ENCODE results near the gene RAD18.

The RAD18 gene, protein sequence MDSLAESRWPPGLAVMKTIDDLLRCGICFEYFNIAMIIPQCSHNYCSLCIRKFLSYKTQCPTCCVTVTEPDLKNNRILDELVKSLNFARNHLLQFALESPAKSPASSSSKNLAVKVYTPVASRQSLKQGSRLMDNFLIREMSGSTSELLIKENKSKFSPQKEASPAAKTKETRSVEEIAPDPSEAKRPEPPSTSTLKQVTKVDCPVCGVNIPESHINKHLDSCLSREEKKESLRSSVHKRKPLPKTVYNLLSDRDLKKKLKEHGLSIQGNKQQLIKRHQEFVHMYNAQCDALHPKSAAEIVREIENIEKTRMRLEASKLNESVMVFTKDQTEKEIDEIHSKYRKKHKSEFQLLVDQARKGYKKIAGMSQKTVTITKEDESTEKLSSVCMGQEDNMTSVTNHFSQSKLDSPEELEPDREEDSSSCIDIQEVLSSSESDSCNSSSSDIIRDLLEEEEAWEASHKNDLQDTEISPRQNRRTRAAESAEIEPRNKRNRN

GRCh38 chr3:8963137-8963853 is at the start of gene RAD18:
Gene RAD18, minus strand, starts transcription at chr3:8963472. Its CDS starts 87 bp downstream, at chr3:8963385.
- peak; percentile 92 for DNase-seq (ENCODE audit: low read depth)

- DNase-seq (ENCODE audit: low read depth), result no peak
Measured at GRCh38 chr3:9012521-9012920, 49.2 kb upstream of the RAD18 start.

- DNase-seq (ENCODE audit: low read depth), result no peak
Measured at GRCh38 chr3:9009976-9010545, 46.8 kb upstream of the RAD18 start.

GRCh38 chr3:9008550-9009255 is 45.4 kb upstream of the RAD18 start:
- peak; percentile 22 for DNase-seq (ENCODE audit: low read depth)

- no peak for DNase-seq (ENCODE audit: low read depth)
Measured at GRCh38 chr3:9007928-9008327, 44.7 kb upstream of the RAD18 start.

GRCh38 chr3:9007213-9007612 is 43.9 kb upstream of the RAD18 start:
- no peak for DNase-seq (ENCODE audit: low read depth)

- DNase-seq (ENCODE audit: low read depth), result no peak
Measured at GRCh38 chr3:9000041-9000440, 36.8 kb upstream of the RAD18 start.

DNA sequence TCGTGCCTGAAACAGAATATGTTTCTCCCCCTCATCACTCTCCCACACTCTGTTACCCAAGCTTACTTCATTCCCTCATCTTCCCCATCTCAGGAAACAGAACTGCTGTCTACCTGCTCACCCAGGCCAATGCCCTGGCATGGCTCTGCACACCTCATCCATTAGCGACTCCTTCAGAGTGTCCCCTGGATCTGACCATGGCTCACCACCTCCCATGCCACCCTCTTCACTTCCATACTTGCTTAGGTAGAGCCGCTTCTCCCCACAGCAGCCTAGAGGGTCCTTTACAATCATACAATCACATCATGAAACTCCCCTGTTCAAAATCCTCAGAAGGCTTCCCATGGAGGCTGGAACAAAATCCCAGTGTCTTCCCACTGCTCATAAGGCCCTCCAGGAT is 33.9 kb upstream of the RAD18 start:
- DNase-seq (ENCODE audit: low read depth), result no peak

DNA sequence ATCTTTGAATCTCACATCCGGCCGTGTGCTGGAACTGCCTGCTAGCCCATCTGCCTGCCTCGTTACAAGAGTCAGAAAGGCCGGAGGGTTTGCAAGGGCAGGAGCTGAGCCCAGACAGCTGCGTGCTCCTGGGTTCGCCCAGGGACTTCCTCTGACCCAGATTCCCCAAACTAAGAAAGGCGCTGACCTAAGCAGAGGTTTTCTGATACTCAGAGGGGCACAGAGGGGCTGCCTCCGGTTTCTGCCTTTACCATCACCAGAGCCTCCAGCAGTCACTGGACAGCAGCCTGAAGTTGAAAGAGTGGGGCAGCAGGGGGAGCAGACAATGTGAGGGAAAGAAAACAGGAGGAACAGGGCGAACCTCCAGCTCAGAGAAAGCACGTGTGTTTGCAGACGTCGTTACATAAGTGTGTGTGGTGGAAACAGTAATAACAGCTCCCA is 33.4 kb upstream of the RAD18 start:
- DNase-seq (ENCODE audit: low read depth), result peak; percentile 45

- DNase-seq (ENCODE audit: low read depth), result no peak
Measured at GRCh38 chr3:8996216-8996615, 32.9 kb upstream of the RAD18 start.

DNA sequence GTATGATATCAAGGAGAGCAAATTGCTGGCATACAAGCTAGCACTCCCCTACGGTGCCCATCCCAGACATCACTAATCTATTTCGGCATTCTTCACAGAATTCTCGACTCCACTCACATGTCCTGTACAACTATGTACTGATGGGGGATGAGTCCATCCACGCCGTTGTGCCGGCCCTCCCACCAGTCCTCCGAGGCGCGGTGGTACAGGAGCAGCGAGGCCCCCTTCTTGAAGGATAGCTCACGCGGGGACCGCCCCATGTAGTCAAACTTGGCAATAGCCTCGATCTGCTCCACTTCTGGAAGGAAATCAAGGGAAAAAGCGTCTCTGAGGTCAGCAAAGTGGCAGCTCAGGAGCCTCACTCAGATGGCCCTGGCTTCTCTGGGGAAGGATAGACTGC is 31.0 kb upstream of the RAD18 start:
- no peak for DNase-seq (ENCODE audit: low read depth)

GRCh38 chr3:8993331-8993730 is 30.1 kb upstream of the RAD18 start:
- no peak for DNase-seq (ENCODE audit: low read depth)

GRCh38 chr3:8992854-8993253 is 29.6 kb upstream of the RAD18 start:
- no peak for DNase-seq (ENCODE audit: low read depth)

- DNase-seq (ENCODE audit: low read depth), result no peak
Measured at GRCh38 chr3:8992199-8992598, 28.9 kb upstream of the RAD18 start.

- DNase-seq (ENCODE audit: low read depth), result no peak
Measured at GRCh38 chr3:8990266-8991215, 27.3 kb upstream of the RAD18 start.

GRCh38 chr3:8988791-8989558 is 25.7 kb upstream of the RAD18 start:
- DNase-seq (ENCODE audit: low read depth), result no peak

- no peak for DNase-seq (ENCODE audit: low read depth)
Measured at GRCh38 chr3:8988384-8988655, 25.0 kb upstream of the RAD18 start.

- peak; percentile 57 for DNase-seq (ENCODE audit: low read depth)
Measured at GRCh38 chr3:8987645-8988383, 24.5 kb upstream of the RAD18 start.

DNA sequence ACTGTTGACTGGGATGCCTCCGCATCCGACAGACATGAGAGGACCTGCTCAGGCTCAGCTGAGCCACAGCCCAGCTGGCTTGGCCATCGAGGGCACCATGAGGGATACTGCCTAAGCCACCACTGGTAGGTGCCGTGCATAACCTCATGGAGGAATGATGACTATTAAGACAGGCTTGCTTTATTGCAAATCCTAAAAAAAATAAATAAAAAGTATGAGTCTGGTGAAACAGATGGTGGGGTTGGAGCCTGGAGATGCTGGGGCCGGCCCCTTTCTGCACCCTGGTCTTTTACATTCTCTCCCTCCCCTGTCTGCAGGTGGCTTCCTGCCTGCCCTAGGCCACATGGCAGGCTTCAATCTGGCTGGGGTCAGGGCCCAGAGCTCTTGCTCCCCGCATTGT is 24.0 kb upstream of the RAD18 start:
- DNase-seq (ENCODE audit: low read depth), result no peak

DNA sequence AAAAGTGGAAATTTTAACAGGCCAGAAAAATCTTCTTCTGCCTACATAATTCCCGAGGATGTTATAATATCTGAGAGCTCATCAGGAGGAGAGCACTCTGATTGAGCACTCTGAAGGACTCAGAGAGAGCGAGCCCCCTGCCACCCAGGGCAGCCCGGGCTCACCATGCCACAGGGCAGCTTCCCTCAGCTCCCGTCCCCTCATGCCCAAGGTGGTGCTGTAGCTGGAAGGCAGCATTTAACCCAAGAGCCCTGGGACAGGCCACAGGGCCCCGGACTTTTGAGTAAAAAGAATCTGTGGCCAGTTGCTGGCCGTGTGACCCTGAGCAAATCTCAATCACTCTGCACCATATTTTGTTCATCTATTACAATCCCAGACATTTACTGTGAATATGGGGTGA is 23.5 kb upstream of the RAD18 start:
- no peak for DNase-seq (ENCODE audit: low read depth)

Measured in ELR (cell line).